Keratinocyte (primary cell): ENCODE measurements around the gene ALDH9A1. TPM values are rescaled to one million over a fixed set of nuclear protein-coding genes. Genes with fewer than 3 reads are reported as not detected.
A peak's percentile ranks its signal among the peaks of the same experiment; 100 is the strongest.
"Not testable (repeated sequence)": the region's sequence is repeated elsewhere in the genome, so short reads cannot be mapped to it uniquely, and the experiment has no call there.

Source experiments
- DNase-seq: peaks from one replicate; pipeline ENCODE4 v3.0.0-alpha.2; 2011; ENCODE audit warnings: low read depth, missing footprints, low spot score
- FAIRE-seq: peaks from 2 replicates; lab custom pipeline; 2011; peaks lifted over from hg19 to GRCh38; lab: Jason Lieb, UNC
- H2AFZ ChIP-seq: 2 replicates; pipeline ENCODE4 v1.6.0; 2012; ENCODE audit warnings: low read length, control low read depth, inconsistent platforms; ENCODE audit not compliant: control insufficient read depth
- H3K27ac ChIP-seq: 2 replicates; pipeline ENCODE4 v1.5.1; 2011; ENCODE audit warnings: low read length; ENCODE audit not compliant: control insufficient read depth, insufficient read depth
- H3K27me3 ChIP-seq: 3 replicates; pipeline ENCODE4 v1.6.0; 2011; ENCODE audit warnings: low read length; ENCODE audit not compliant: control insufficient read depth, insufficient read depth; ENCODE audit errors: extremely low read depth
- H3K36me3 ChIP-seq, 2 experiments: 2 replicates in 1 of 2; 3 replicates in 1 of 2; pipeline ENCODE4 v1.5.1; 2011; ENCODE audit warnings: low read length in 2 of 2, mild to moderate bottlenecking in 1 of 2; ENCODE audit not compliant: control insufficient read depth in 2 of 2, insufficient read depth in 2 of 2; ENCODE audit errors: extremely low read depth in 1 of 2
- H3K4me1 ChIP-seq: 3 replicates; pipeline ENCODE4 v1.5.1; 2011; ENCODE audit warnings: low read length; ENCODE audit not compliant: control insufficient read depth, insufficient read depth; ENCODE audit errors: extremely low read depth
- H3K4me2 ChIP-seq: 3 replicates; pipeline ENCODE4 v1.6.0; 2011; ENCODE audit warnings: low read depth, low read length; ENCODE audit not compliant: control insufficient read depth, insufficient read depth; ENCODE audit errors: extremely low read depth
- H3K4me3 ChIP-seq, 3 experiments: fragments of 200-600 bp in 1 of 3; sonication (generic) in 1 of 3; 2 replicates in 2 of 3; 3 replicates in 1 of 3; pipeline ENCODE4 v1.5.1; 2011 to 2016; ENCODE audit warnings: low read length in 3 of 3, mild to moderate bottlenecking in 3 of 3, control low read depth in 2 of 3, inconsistent platforms in 1 of 3, low read depth in 1 of 3, mixed read lengths in 1 of 3, mixed run types in 1 of 3, moderate library complexity in 1 of 3; ENCODE audit not compliant: control insufficient read depth in 2 of 3, insufficient read depth in 2 of 3; ENCODE audit errors: extremely low read depth in 1 of 3
- H3K79me2 ChIP-seq: 2 replicates; pipeline ENCODE4 v1.6.0; 2012; ENCODE audit warnings: low read length; ENCODE audit not compliant: control insufficient read depth, insufficient read depth
- H3K9ac ChIP-seq: 3 replicates; pipeline ENCODE4 v1.6.0; 2011; ENCODE audit warnings: low read length; ENCODE audit not compliant: control insufficient read depth, insufficient read depth; ENCODE audit errors: extremely low read depth
- H3K9me1 ChIP-seq: 3 replicates; pipeline ENCODE4 v1.6.0; 2011; ENCODE audit warnings: low read length; ENCODE audit not compliant: control insufficient read depth, insufficient read depth; ENCODE audit errors: extremely low read depth
- H3K9me3 ChIP-seq: 2 replicates; pipeline ENCODE4 v1.5.1; 2012; ENCODE audit warnings: low read depth, low read length; ENCODE audit not compliant: control insufficient read depth
- H4K20me1 ChIP-seq: 3 replicates; pipeline ENCODE4 v1.6.0; 2011; ENCODE audit warnings: low read length; ENCODE audit not compliant: control insufficient read depth, insufficient read depth; ENCODE audit errors: extremely low read depth
- EZH2 ChIP-seq: IDR thresholded peaks from one replicate; pipeline ENCODE4 v1.6.1; 2012; ENCODE audit warnings: inconsistent platforms, mild to moderate bottlenecking, low read length, moderate library complexity
- dilution Hi-C: fragments of 300-500 bp; cut with MboI; formaldehyde crosslinking; loops from one replicate; pipeline ENCODE4 v1.7.0; 2020; ENCODE audit warnings: low sequenced_read_pairs; ENCODE audit not compliant: extremely low pct_ligation_motif_present
- polyA plus RNA-seq, 5 experiments: library from polyadenylated mRNA; depleted of rRNA in 3 of 5; stranded (reverse) in 3 of 5; stranded (forward) in 1 of 5; unstranded in 1 of 5; fragments of >200 nt; gene quantifications; 1 replicate in 1 of 5; 2 replicates in 3 of 5; 3 replicates in 1 of 5; pipeline versions ENCODE4 v1.2.1 to v1.2.3, GENCODE V29; 2011 to 2012; ENCODE audit warnings: missing spikeins in 2 of 5, low read depth in 1 of 5, low replicate concordance in 1 of 5
- TF ChIP-seq, protein P1 (sequence below), 3 experiments: IDR thresholded peaks in 1 of 3; conservative IDR thresholded peaks in 1 of 3; optimal IDR thresholded peaks in 1 of 3; 2 replicates in 2 of 3; 3 replicates in 1 of 3; pipeline versions ENCODE3 to v1.5.1; 2011; ENCODE audit warnings: low read length in 3 of 3, mild to moderate bottlenecking in 3 of 3, moderate library complexity in 2 of 3, control low read depth in 1 of 3, inconsistent platforms in 1 of 3; ENCODE audit not compliant: insufficient read depth in 2 of 3; ENCODE audit errors: extremely low read depth in 1 of 3

The ALDH9A1 gene
- polyA plus RNA-seq, 1 donor (not counting 4 experiments of a cell fraction or from before 2014, with no cell fraction given), result 77.4 TPM

DNA sequence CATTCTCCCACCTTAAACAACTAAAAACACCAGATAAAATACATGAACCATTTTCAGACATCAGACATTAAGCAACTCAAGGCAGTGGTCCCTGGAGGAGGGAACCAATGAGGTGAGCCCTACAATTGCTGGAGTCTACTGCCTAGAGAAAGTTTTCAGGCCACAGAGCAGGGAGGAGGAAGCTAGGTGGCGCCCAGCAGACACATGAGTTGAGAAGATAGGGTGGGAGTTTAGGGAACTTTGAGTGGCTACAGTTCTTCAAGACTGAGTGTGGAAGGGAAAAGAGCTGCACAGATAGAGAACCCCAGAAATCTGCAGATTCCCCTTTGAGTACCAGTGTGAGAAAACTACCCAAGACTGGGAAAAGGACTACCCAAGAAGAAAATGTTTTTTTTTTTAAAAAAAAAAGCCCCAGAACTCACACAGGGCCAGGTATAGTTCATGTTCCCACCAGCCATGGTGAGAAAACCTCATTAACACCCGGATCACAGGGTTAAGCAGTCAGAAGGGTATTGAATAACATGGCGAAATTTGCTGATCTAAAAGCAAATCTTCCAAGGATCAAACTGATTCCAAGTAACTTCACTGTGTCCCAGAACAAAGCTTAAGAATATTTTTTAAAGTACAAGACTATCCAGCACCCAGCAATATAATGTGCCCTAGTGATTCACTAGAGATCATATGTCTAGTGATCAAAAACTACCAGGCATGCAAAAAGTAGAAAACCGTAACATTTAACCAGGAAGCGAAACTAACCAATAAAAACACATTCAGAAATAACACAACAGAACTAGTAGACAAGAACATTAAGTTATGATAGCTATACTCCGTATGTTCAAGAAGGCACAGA is 12.0 kb downstream of the ALDH9A1 start:
- H3K4me2 ChIP-seq, result no peak overlapping the region
- H2AFZ ChIP-seq, result no peak overlapping the region
- H3K4me3 ChIP-seq, result no peak overlapping the region
- H3K9me3 ChIP-seq, result no peaks in the 10 kb centered on the region
- H3K4me1 ChIP-seq, result no peaks in the 10 kb centered on the region
- no peak for TF ChIP-seq EZH2
- TF ChIP-seq, protein P1, sequence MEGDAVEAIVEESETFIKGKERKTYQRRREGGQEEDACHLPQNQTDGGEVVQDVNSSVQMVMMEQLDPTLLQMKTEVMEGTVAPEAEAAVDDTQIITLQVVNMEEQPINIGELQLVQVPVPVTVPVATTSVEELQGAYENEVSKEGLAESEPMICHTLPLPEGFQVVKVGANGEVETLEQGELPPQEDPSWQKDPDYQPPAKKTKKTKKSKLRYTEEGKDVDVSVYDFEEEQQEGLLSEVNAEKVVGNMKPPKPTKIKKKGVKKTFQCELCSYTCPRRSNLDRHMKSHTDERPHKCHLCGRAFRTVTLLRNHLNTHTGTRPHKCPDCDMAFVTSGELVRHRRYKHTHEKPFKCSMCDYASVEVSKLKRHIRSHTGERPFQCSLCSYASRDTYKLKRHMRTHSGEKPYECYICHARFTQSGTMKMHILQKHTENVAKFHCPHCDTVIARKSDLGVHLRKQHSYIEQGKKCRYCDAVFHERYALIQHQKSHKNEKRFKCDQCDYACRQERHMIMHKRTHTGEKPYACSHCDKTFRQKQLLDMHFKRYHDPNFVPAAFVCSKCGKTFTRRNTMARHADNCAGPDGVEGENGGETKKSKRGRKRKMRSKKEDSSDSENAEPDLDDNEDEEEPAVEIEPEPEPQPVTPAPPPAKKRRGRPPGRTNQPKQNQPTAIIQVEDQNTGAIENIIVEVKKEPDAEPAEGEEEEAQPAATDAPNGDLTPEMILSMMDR (optimal IDR thresholded peaks at IDR 0.05 in 1 of 3, IDR thresholded peaks at IDR 0.05 in 1 of 3, conservative IDR thresholded peaks at IDR 0.05 in 1 of 3; ENCODE audit: extremely low read depth in 1 of 3, insufficient read depth in 2 of 3, low read length in 3 of 3), result peak in 1 of 3 experiments; percentile 31
- FAIRE-seq (no peak), DNase-seq (no peak)
- peaks cover 7 to 16% of the 10 kb centered on the region in 2 experiments for H3K36me3 ChIP-seq
- H3K79me2 ChIP-seq, result peaks cover 51% of the 10 kb centered on the region
- H3K27me3 ChIP-seq, result no peaks in the 10 kb centered on the region
- peaks cover 3% of the 10 kb centered on the region for H3K9me1 ChIP-seq
- no peaks in the 10 kb centered on the region for H4K20me1 ChIP-seq
- dilution Hi-C loops, result no loop called here
- no peak overlapping the region for H3K9ac ChIP-seq
- no peak overlapping the region for H3K27ac ChIP-seq

DNA sequence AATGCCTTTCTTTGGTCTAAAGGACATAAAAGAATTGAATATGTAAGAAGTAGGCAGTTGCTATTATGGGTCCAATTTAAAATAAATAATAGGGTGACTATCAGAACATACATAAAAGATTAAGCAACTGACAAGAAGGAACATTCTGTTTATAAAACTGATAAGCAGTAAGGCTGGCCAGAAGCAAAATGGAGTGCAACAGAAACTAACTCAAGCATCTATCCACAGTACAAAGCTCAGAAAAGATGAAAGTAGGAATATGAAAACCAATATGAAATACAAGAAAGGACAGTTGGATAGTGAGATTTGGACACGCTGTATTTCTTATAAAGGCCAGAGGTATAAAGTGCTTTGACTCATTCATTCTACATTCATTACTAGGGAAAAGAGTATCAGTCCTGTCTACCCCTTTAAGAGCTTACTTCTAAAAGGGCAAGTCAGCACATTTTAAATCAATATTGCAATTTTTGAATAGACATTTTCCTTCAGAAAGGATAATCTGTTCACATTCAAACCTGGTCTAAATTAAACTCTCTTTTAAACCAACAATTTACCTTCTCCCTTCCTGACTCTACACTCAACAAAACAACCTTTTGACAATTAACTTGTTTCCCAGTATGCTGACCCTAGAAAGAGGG is 14.4 kb downstream of the ALDH9A1 start:
- H3K9me3 ChIP-seq, result no peaks in the 10 kb centered on the region
- FAIRE-seq (no peak), DNase-seq (no peak)
- H3K9me1 ChIP-seq, result no peaks in the 10 kb centered on the region
- H4K20me1 ChIP-seq, result no peaks in the 10 kb centered on the region
- no peak overlapping the region for H2AFZ ChIP-seq
- H3K9ac ChIP-seq, result no peak overlapping the region
- H3K79me2 ChIP-seq, result peaks cover 36% of the 10 kb centered on the region
- TF ChIP-seq EZH2, result no peak
- TF ChIP-seq, protein P1 (optimal IDR thresholded peaks at IDR 0.05 in 1 of 3, IDR thresholded peaks at IDR 0.05 in 1 of 3, conservative IDR thresholded peaks at IDR 0.05 in 1 of 3; ENCODE audit: extremely low read depth in 1 of 3, insufficient read depth in 2 of 3, low read length in 3 of 3), result no peak
- H3K4me2 ChIP-seq, result no peak overlapping the region
- dilution Hi-C loops, result no loop called here
- H3K36me3 ChIP-seq, result peaks cover 13 to 23% of the 10 kb centered on the region in 2 experiments
- H3K4me3 ChIP-seq, result no peak overlapping the region
- no peaks in the 10 kb centered on the region for H3K27me3 ChIP-seq
- H3K27ac ChIP-seq, result no peak overlapping the region
- H3K4me1 ChIP-seq, result no peaks in the 10 kb centered on the region

DNA sequence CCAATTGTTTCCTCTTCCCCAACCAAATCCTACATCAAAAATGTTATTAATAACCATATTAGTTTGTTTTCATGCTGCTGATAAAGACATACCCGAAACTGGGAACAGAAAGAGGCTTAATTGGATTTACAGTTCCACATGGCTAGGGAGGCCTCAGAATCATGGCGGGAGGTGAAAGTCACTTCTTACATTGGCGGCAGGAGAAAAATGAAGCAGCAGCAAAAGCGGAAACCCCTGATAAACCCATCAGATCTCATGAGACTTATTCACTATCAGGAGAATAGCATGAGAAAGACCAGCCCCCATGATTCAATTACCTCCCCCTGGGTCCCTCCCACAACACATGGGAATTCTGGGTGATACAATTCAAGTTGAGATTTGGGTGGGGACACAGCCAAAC is 17.6 kb downstream of the ALDH9A1 start:
- FAIRE-seq, H2AFZ ChIP-seq, H3K4me1 ChIP-seq, H3K4me3 ChIP-seq, H3K9me1 ChIP-seq, DNase-seq, H3K27ac ChIP-seq, H3K9me3 ChIP-seq, H3K4me2 ChIP-seq, H4K20me1 ChIP-seq, H3K9ac ChIP-seq, dilution Hi-C loops, H3K27me3 ChIP-seq: not testable (repeated sequence)
- Histone ChIP-seq H3K36me3 (peaks cover 17 to 28% of the 10 kb centered on the region in 2 experiments), H3K79me2 (peaks cover 11% of the 10 kb centered on the region)
